Suprapubic skin (tissue), 4 donors: ENCODE data around the gene ARVCF.

ENCODE experiments used
- CTCF ChIP-seq, 2 donors: fragments of 200-600 bp in 1 of 2; fragments of 450-650 bp in 1 of 2; sonication (generic) in 1 of 2; IDR thresholded peaks; one replicate each; pipeline ENCODE4 v1.5.1; 2016 to 2019; ENCODE audit warnings: antibody characterized with exemption in 2 of 2, mild to moderate bottlenecking in 1 of 2, moderate library complexity in 1 of 2
- EP300 ChIP-seq: sonication (generic); formaldehyde crosslinking; IDR thresholded peaks from one replicate; pipeline ENCODE4 v1.6.1; 2017; ENCODE audit warnings: antibody characterized with exemption
- POLR2A ChIP-seq, 2 donors: fragments of 450-650 bp; IDR thresholded peaks; one replicate each; pipeline ENCODE4 v1.6.1; 2017; ENCODE audit warnings: antibody characterized with exemption in 2 of 2, mild to moderate bottlenecking in 2 of 2, moderate library complexity in 2 of 2
- POLR2AphosphoS5 ChIP-seq, 3 donors: sonication (generic); formaldehyde crosslinking; IDR thresholded peaks; one replicate each; pipeline ENCODE4 v1.6.1; 2017; ENCODE audit warnings: antibody characterized with exemption in 3 of 3

GRCh38 chr22:19981171-19981960 is 35.3 kb downstream of the ARVCF start:
- no peak for TF ChIP-seq CTCF (IDR thresholded peaks at IDR 0.05)
- no peak for TF ChIP-seq POLR2AphosphoS5 (IDR thresholded peaks at IDR 0.05)
- no peak for TF ChIP-seq POLR2A (IDR thresholded peaks at IDR 0.05)
- TF ChIP-seq EP300, result no peak
